NOMO-1 treated with dmso at 0.1 percent for 144 hours (cell line): Measurements from ENCODE around the gene RNF103.
A peak's percentile ranks its signal among the peaks of the same experiment; 100 is the strongest.
"Not testable (repeated sequence)": the region's sequence is repeated elsewhere in the genome, so short reads cannot be mapped to it uniquely, and the experiment has no call there.

Experiments
- DNase-seq: peaks from one replicate; lab custom pipeline; 2025; ENCODE audit not compliant: unreplicated experiment; lab: John Stamatoyannopoulos, UW

The RNF103 gene

GRCh38 chr2:86625096-86625495 is 1.4 kb upstream of the RNF103 start:
- no peak for DNase-seq

- DNase-seq: no peak
These were observed 542 bp upstream of the RNF103 start for GRCh38 chr2:86624267-86624547.

DNA sequence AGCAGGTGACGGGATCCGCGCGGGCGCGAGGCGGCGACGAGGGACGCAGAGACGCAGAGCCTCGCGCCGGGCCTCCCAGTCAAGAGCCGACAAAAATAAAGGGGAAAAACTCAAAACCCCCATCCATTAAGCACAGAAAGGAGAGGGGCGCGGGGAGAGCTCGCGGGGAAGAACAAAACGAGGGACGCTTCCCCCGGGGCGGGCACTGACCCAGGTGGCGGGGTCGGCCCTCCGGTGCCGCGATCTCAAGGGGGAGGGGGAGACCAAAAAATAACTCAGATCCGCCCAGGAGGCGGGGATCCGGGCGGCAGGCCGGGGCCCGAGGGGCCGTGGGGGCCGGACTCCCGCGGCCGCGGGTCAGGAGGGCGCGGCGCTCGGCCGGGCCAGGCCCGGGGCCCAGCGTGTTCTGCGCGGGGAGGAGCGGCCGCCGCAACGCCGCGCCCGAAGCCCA is 597 bp downstream of the RNF103 start:
- peak; percentile 28 for DNase-seq

DNA sequence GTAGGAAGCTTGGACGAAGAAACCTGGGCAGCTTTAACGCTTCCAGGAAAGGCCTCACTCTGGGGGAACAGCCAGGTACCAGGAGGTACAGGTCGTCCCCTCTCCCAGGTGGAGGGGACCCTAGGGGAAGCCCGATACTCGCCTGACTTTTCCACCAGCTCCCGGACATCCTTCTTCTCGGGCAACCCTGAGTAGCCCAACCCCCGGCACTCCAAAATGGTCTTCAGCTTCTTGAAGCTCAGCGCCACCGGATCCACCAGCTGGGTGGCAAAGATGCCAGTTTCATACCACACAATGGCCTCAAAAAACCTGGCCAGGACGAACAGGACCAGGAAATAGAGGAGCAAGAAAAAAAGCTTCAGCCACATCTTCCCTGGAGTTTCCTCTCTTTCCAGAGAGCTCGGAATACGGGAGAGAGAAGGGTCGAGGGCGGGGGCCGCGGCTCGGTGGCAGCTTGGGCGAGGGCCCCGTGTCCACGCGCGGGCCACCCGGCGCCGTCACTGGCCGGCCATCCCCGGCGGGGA is 1.1 kb downstream of the RNF103 start:
- DNase-seq: no peak

DNA sequence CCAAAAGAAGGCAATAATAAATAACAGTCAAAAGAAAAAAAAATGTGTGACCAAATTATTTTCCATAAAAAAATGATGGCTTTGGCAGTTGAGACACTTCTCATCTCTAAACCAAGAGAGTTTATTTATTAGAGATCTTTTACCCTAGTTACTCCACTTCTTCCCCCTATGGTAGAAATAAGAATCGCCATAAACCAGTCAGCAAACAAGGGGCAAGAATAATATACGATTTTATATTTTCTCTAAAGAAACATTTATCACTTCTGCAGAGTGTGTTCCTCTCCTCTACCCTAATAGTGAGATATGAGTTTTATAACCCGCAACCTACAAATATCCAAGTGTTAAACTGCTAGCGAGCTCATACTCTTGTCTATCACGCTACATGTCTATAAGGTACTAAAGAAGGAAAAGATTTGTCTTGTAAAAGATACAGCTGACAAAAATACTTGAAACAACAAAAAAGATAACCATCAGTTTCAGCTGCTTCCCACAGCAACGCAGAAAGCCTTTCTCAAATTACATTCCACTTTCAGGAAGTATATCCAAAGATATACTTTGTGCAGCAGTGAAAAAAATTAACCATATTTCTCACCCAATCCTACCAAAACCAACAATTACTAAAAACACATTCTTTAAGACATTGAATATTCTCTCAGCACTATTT is 2.3 kb downstream of the RNF103 start:
- no peak for DNase-seq

DNA sequence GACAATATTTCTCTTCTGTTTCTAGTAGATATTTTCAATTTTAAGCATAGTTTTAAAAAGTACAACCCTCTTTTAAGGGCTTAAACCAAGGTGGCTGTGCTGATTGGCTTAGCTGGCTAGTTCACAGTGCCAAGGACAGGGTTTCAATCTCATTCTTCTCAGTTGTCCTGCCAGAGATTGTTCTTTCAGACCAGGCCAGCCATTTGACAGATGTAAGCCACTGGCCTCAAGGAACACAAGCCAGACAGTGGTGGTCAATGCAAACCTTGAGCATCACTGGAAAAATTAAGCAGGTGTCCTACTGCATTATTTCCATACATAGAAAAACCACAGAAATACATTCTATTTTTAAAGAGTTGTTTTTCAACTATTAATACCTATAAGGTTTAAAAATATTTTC is 5.9 kb downstream of the RNF103 start:
- no peak for DNase-seq

DNA sequence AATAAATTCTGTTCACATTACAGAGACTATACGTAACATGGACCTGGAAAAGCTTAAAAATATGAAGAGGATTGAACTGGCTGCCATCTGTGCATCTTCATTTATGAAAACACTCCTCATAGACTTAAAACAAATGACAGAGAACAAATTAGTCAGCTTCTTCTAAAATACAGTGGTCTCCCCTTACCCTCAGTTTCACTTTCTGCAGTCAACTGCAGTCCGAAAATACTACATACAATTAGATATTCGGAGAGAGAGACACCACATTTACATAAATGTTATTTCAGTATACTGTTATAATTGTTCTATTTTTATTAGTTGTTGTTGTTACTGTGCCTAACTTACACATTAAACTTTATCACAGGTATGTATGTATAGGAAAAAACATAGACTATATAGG is 6.5 kb downstream of the RNF103 start:
- no peak for DNase-seq

DNA sequence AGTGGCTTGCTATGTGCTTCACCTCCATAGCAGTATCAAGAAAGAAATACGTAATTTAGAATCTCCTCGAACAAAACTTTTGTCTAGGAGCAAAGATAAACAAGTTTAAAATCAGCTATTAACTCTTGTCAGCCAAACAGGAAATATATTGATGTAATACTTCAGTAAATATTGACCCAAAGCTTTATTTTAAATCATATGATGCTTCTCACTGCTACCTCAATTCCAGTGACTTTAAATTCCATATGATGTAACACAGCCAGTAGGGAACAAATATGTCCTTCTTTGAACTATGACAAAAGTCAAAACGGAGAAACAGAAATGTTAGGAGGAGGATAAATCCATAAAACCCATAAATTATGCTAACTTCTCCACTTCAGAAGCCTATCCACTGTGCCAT is 7.2 kb downstream of the RNF103 start:
- no peak for DNase-seq

GRCh38 chr2:86615596-86615995 is 8.1 kb downstream of the RNF103 start:
- no peak for DNase-seq

DNA sequence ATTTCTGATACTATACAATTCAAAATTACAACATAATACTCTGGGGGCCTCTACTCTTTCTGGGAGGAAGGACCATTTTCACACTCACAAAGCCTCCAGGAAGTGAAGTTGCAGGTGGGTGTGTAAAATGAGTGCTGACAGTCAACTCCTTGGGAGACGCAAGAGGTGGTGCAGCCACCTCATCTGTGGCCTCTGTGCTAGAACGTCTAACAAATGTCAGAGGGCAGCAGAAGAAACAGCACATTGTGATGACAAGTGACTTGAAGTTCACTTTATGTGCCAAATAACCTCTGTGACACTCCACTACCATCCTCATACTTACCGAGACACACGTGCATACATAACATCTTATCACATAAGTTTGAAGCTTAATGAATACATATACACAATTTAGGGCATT is 10.2 kb downstream of the RNF103 start:
- no peak for DNase-seq

DNA sequence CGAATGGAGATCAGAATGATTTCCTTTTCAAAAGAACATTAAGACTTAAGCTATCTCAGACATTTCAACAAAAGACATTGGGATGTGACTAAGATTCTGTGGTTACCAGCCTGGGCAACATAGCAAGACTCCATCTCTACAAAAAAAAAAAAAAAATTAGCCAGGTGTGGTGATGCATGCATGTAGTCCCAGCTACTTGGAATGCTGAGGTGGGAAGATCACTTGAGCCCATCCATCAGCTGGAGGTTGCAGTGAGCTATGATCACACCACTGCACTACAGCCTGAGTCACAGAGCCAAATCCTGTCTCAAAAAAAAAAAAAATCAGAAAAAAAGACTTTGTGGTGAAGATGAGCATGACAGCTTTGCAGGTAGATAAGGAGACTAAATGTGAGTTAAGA is 12.8 kb downstream of the RNF103 start:
- DNase-seq: no peak

DNA sequence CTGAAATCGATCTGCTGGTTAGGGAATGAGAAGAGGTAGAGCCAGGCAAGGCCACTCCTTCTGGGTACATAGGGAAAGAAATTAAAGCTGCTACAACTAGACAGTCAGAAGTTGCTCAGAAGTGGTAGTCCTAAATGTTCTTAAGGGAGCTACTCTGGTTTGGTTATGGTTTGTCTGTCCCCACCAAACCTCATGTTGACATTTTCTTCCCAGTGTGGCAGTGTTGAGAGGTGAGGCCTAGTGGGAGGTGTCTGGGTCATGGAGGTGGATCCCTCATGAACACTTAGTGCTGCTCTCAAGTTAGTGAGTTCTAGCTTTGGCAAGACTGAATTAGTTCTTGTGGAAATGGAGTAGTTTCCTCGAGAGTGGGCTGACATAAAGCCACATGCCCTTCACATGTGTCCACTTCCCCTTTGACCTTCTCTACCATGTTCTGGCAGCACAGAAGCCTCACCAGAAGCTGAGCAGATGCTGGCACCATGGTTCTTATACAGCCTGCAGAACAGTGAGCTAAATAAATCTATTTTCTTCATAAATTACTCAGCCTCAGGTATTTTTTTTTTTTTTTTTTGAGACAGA is 14.7 kb downstream of the RNF103 start:
- no peak for DNase-seq

DNA sequence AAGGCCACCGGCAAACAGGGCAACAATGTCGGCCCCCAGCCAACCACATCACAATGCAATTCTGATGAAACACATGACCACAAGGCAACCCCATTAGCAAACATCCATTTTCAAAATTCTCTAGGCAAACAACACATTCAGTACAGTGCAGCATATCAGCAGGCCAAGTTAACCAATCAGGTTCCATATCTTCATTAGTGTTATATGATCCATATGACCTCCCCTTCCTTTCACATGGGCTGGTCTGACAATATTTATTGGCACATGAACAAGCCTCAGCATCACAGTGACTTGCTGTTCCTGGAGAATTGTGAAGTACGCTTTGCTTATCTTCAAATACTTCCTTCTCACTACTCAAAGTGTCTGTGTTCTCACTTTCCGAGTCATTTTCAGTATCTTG is 19.8 kb downstream of the RNF103 start:
- DNase-seq: no peak

DNA sequence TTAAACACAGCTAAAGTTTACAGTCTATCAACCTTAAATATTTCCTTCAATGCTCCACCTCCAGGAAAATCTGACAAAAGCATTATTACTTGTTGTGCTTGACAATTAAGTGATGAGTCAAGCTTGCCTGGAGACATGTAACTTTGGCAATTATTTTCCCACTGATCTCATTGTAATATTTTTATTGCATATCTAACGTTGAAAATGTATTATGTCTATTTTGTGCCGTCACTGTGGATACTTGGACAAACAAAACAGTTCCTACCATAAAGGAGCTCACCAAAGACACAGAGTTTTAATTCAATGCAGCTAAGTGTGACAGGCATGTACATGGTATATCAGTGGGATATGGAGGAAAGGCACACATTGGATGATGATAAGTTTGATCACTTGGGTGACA is 24.7 kb downstream of the RNF103 start:
- no peak for DNase-seq

DNA sequence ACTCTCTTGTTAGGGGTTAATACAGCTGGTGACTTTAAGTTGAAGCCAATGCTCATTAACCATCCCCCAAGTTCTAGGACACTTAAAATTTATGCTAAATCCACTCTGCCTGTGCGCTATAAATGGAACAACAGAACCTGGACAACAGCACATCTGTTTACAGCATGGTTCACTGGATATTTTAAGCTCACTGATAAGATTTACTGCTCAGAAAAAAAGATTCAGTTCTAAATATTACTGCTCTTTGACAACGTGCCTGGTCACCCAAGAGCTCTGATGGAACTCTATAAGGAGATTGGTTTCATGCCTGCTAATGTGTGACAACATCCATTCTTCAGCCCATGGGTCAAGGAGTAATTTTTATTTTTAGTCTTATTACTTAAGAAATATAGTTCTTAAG is 27.5 kb downstream of the RNF103 start:
- no peak for DNase-seq

GRCh38 chr2:86593266-86593665 is 30.4 kb downstream of the RNF103 start:
- DNase-seq: no peak

DNA sequence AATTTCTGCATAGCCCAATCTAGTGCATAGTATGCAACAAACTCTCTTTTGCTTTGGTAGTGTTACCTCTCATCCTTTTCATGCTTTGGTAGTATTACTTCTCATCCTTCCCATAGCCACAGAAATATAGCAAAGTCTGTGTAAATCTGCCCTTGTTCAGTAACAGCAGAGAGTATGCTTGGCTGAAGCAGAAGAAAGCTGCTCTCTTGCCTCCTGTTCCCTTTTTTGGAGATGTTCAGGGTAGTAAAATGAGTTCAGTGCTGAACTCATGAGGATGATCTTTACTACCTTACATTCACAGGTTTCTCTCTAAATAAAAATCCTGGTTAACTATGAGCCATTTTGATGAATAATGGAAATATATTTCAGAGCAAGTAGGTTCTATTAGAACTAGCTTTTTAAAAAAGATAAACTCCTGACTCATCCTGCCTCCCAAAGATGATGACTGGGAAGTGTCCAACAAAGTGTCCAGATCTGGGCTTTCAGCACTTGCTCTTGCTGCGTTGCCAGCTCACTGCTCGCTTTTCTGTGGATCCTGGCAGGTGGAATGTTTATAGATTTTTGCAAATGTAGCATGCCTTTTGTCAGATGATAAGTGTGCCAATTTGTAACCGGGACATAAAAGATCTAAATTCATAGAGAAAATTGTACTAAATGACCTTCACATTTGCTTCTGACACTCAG is 31.0 kb downstream of the RNF103 start:
- DNase-seq: no peak

DNA sequence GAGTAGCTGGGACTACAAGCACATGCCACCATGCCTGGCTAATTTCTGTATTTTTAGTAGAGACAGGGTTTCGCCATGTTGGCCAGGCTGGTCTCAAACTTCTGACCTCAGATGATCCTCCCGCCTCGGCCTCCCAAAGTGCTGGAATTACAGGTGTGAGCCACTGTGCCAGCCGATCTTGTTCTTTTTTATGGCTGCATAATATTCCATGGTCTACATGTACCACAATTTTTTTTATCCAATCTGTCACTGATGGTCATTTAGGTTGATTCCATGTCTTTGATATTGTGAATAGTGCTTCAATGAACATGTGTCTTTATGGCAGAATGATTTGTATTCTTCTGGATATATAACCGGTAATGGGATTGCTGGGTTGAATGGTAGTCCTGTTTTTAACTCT is 34.0 kb downstream of the RNF103 start:
- DNase-seq: not testable (repeated sequence)

DNA sequence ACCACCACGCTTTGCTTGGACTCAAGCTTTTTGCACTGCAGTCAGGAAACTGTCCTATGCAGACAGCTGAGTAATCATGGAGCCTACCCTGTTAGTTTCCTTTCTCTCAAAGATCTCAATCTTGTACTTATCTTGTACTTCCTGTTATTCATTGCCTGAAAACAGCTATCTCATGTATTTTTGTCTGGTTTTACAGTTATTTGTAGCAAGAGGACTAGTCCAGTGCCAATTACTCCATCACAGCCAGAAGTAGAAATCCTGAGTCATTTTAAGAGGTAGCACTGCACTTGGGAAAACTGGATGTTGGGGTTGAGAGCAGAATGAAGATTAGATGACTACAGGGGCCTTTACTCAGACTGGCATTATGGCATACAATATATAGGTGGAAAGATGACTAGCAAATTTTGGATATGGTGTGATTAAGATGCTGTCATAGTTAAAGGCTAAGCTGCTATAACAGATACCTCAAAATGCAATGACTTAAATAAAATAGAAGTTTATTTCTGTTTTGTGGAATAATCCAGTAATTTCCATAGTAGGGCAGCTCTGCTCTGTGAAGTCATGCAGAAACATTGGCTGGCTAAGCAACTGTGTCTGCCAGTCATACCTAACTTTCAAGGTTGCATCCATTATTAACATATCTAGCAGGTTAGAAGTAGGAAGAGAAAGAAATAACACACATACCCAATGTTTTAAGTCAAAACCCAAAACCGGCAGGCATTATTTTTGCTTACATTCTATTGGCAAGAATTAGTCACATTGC is 39.3 kb downstream of the RNF103 start:
- no peak for DNase-seq

DNA sequence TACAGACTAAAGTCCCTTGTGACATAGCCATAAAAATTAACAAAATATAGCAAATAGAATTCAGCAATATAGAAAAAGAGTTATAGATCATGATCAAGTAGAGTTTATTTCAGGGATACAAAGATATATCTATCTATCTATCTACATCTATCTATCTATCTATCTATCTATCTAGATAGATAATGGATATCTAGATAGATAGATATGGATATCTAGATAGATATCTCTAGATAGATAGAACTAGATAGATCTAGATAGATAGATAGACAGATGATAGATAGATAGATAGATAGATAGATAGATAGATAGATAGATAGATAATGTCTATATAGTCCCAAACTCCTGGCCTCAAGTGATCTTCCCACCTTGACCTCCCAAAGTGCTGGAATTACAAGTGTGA is 43.1 kb downstream of the RNF103 start:
- no peak for DNase-seq

- no peak for DNase-seq
These were observed 45.7 kb downstream of the RNF103 start for GRCh38 chr2:86577817-86578456.
